ENCODE measurements around the gene PSKH1. TPM values are rescaled to one million over a fixed set of nuclear protein-coding genes. Genes with fewer than 3 reads are reported as not detected.

Gene PSKH1
- total and polyA plus RNA-seq, 8 donors = 12.7 to 17.7 (median 15.5) TPM

- intact Hi-C loops (cut with DNase I) = no loop called here
- no peak overlapping the region for H3K27ac ChIP-seq
- WGBS, 2 donors = 82 to 83% methylated on average over 11 of the region's 11 CpGs
- peaks cover 0 to 14% (median 0%) of the 10 kb centered on the region in 3 donors for H3K36me3 ChIP-seq
- ATAC-seq (no peak), FAIRE-seq (no peak), DNase-seq (peak in 2 of 6 donors; percentile 23 to 35)
- H3K4me3 ChIP-seq = no peak overlapping the region
- peaks cover 6 to 13% (median 13%) of the 10 kb centered on the region in 3 donors for H3K4me1 ChIP-seq
- no peaks in the 10 kb centered on the region for H3K9me3 ChIP-seq
- TF ChIP-seq CTCF (IDR thresholded peaks at IDR 0.05) = no peak
- H3K27me3 ChIP-seq = no peaks in the 10 kb centered on the region
Measured at GRCh38 chr16:67959536-67960329, 66.7 kb downstream of the PSKH1 start.

GRCh38 chr16:67961551-67961957 lies 68.5 kb downstream of the PSKH1 start:
- H3K9me3 ChIP-seq = no peaks in the 10 kb centered on the region
- H3K27ac ChIP-seq = peak overlapping the region in 2 of 4 donors; percentile 34 to 55
- peak; percentile 84 to 93 (median 90) for ATAC-seq
- no peak overlapping the region for H3K4me3 ChIP-seq
- H3K36me3 ChIP-seq = peaks cover 0 to 14% (median 0%) of the 10 kb centered on the region in 3 donors
- H3K27me3 ChIP-seq = no peaks in the 10 kb centered on the region
- no peak for FAIRE-seq
- TF ChIP-seq CTCF (IDR thresholded peaks at IDR 0.05) = no peak
- H3K4me1 ChIP-seq = peaks cover 11 to 30% (median 20%) of the 10 kb centered on the region in 3 donors
- DNase-seq = peak; percentile 92 to 99 (median 98)
- WGBS, 2 donors = 21 to 23% methylated on average over 11 to 13 of the region's 13 CpGs
- intact Hi-C loops (cut with DNase I) = no loop called here

GRCh38 chr16:67962135-67962534 lies 69.1 kb downstream of the PSKH1 start:
- DNase-seq (peak in 1 of 6 donors; percentile 13), FAIRE-seq (no peak), ATAC-seq (no peak)
- no peaks in the 10 kb centered on the region for H3K9me3 ChIP-seq
- intact Hi-C loops (cut with DNase I) = no loop called here
- no peak overlapping the region for H3K4me3 ChIP-seq
- TF ChIP-seq CTCF (IDR thresholded peaks at IDR 0.05) = no peak
- H3K27ac ChIP-seq = peak overlapping the region in 3 of 4 donors; percentile 16 to 55 (median 22)
- peaks cover 0 to 13% (median 0%) of the 10 kb centered on the region in 3 donors for H3K36me3 ChIP-seq
- H3K27me3 ChIP-seq = no peaks in the 10 kb centered on the region
- WGBS, 2 donors = 95 to 97% methylated on average over 8 of the region's 8 CpGs
- peaks cover 15 to 36% (median 26%) of the 10 kb centered on the region in 3 donors for H3K4me1 ChIP-seq

GRCh38 chr16:67963292-67963661 lies 70.2 kb downstream of the PSKH1 start:
- H3K4me1 ChIP-seq = peaks cover 15 to 39% (median 30%) of the 10 kb centered on the region in 3 donors
- no peak overlapping the region for H3K4me3 ChIP-seq
- no peak for TF ChIP-seq CTCF (IDR thresholded peaks at IDR 0.05)
- 77 to 86% methylated on average over 2 of the region's 2 CpGs for WGBS, 2 donors
- DNase-seq (peak in 1 of 6 donors; percentile 5), FAIRE-seq (no peak), ATAC-seq (no peak)
- H3K27me3 ChIP-seq = no peaks in the 10 kb centered on the region
- H3K36me3 ChIP-seq = peaks cover 0 to 5% (median 0%) of the 10 kb centered on the region in 3 donors
- H3K9me3 ChIP-seq = no peaks in the 10 kb centered on the region
- intact Hi-C loops (cut with DNase I) = no loop called here
- H3K27ac ChIP-seq = no peak overlapping the region

Data from pancreas (tissue), 10 donors.